Measurements from ENCODE around the gene TRMT2A. TPM values are rescaled to one million over a fixed set of nuclear protein-coding genes. Genes with fewer than 3 reads are reported as not detected.

Gene TRMT2A
- total RNA-seq, 1 experiment from 2014 or later = 47.1 TPM

GRCh38 chr22:20145206-20145831 lies 28.3 kb upstream of the TRMT2A start:
- DNase-seq (ENCODE audit: unreplicated experiment) = no peak
- no TSS peak for BruUV-seq (replicated peaks)
- TF ChIP-seq, protein P1, sequence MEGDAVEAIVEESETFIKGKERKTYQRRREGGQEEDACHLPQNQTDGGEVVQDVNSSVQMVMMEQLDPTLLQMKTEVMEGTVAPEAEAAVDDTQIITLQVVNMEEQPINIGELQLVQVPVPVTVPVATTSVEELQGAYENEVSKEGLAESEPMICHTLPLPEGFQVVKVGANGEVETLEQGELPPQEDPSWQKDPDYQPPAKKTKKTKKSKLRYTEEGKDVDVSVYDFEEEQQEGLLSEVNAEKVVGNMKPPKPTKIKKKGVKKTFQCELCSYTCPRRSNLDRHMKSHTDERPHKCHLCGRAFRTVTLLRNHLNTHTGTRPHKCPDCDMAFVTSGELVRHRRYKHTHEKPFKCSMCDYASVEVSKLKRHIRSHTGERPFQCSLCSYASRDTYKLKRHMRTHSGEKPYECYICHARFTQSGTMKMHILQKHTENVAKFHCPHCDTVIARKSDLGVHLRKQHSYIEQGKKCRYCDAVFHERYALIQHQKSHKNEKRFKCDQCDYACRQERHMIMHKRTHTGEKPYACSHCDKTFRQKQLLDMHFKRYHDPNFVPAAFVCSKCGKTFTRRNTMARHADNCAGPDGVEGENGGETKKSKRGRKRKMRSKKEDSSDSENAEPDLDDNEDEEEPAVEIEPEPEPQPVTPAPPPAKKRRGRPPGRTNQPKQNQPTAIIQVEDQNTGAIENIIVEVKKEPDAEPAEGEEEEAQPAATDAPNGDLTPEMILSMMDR (IDR thresholded peaks at IDR 0.05; ENCODE audit: unreplicated experiment) = no peak
- H3K4me1 Mint-ChIP-seq (ENCODE audit: insufficient read depth, unreplicated experiment) = no peaks in the 10 kb centered on the region
- no peaks in the 10 kb centered on the region for H3K9me3 Mint-ChIP-seq (ENCODE audit: unreplicated experiment)
- ChIA-PET POLR2A (no interaction called here), CTCF (no interaction called here)
- no peaks in the 10 kb centered on the region for H3K27me3 Mint-ChIP-seq (ENCODE audit: insufficient read depth, unreplicated experiment)
- H3K36me3 Mint-ChIP-seq (ENCODE audit: insufficient read depth, unreplicated experiment) = peaks cover 6% of the 10 kb centered on the region
- no peak overlapping the region for H3K4me3 Mint-ChIP-seq (ENCODE audit: unreplicated experiment)
- H3K27ac Mint-ChIP-seq (ENCODE audit: low read depth, unreplicated experiment) = no peak overlapping the region
- intact Hi-C loops (cut with micrococcal nuclease) = no loop called here

DNA sequence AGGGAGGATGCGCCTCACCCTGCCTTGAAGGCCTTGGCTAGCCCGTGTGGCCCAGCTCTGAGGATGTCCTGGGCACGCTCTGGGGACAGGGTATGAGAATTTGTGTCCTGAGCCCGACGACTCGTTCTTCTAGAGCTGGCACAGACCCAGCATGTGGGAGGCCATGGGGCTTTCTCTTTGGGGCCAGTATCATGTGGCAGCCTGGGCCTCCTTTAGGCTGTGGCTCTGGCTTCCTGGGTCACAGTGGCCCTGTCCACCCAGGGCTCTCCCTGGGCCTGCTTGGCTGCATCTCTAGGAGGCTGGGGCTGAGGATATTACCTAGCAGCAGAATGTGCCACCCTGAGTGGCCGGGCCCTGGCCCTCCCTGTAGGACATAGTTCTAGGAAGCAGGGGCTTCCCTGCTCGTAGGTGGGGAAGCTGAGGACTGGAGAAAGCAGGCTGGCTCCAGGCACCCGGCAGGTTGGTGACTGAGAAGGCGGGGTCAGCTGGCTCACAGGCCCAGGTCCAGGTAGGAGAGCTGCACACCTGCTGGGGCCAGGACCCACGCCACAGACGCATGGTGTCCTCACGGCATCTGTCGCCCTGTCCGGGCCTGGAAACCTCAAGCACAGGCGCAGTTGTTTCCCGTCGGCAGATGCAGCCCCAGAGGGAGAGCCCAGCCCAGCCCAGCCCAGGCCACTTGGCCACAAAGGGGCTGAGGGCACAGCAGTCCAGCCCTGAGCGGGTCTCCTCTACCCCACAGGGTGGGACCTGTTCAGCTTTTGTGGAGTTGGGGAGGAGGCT lies 27.0 kb upstream of the TRMT2A start:
- no peak overlapping the region for H3K4me3 Mint-ChIP-seq (ENCODE audit: unreplicated experiment)
- intact Hi-C loops (cut with micrococcal nuclease) = no loop called here

DNA sequence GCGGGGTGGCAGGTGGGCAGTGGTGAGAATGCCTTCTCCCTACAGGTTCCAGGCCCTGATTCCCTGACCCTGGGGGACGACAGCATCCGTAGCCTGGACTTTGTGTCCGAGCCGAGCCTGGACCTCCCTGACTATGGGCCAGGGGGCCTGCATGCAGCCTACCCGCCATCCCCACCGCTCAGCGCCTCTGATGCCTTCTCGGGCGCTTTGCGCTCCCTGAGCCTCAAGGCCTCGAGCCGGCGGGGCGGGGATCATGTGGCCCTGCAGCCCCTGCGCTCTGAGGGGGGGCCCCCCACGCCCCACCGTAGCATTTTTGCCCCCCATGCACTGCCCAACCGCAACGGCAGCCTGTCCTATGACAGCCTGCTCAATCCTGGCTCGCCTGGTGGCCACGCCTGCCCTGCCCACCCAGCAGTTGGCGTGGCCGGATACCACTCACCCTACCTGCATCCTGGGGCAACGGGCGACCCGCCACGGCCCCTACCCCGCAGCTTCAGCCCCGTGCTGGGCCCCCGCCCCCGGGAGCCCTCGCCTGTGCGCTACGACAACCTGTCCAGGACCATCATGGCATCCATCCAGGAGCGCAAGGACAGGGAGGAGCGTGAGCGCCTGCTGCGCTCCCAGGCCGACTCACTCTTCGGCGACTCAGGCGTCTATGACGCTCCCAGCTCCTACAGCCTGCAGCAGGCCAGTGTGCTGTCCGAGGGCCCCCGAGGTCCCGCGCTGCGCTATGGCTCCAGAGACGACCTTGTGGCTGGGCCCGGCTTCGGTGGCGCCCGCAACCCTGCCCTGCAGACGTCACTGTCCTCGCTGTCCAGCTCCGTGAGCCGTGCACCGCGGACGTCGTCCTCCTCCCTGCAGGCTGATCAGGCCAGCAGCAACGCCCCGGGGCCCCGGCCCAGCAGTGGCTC lies 25.9 kb upstream of the TRMT2A start:
- no peak overlapping the region for H3K4me3 Mint-ChIP-seq (ENCODE audit: unreplicated experiment)
- intact Hi-C loops (cut with micrococcal nuclease) = no loop called here
- no peak for DNase-seq (ENCODE audit: unreplicated experiment)
- H3K9me3 Mint-ChIP-seq (ENCODE audit: unreplicated experiment) = no peaks in the 10 kb centered on the region
- TF ChIP-seq, protein P1 (IDR thresholded peaks at IDR 0.05; ENCODE audit: unreplicated experiment) = no peak
- H3K27me3 Mint-ChIP-seq (ENCODE audit: insufficient read depth, unreplicated experiment) = no peaks in the 10 kb centered on the region
- no peaks in the 10 kb centered on the region for H3K4me1 Mint-ChIP-seq (ENCODE audit: insufficient read depth, unreplicated experiment)
- CTCF ChIA-PET = no interaction called here
- BruUV-seq (replicated peaks) = no TSS peak
- H3K36me3 Mint-ChIP-seq (ENCODE audit: insufficient read depth, unreplicated experiment) = peaks cover 13% of the 10 kb centered on the region
- POLR2A ChIA-PET = no interaction called here
- no peak overlapping the region for H3K27ac Mint-ChIP-seq (ENCODE audit: low read depth, unreplicated experiment)

More for the DNA sequence above, 27.0 kb upstream of the TRMT2A start:
- Mint-ChIP-seq H3K9me3 (ENCODE audit: unreplicated experiment) (no peaks in the 10 kb centered on the region), H3K27me3 (ENCODE audit: insufficient read depth, unreplicated experiment) (no peaks in the 10 kb centered on the region), H3K4me1 (ENCODE audit: insufficient read depth, unreplicated experiment) (no peaks in the 10 kb centered on the region), H3K27ac (ENCODE audit: low read depth, unreplicated experiment) (no peak overlapping the region), H3K36me3 (ENCODE audit: insufficient read depth, unreplicated experiment) (peaks cover 13% of the 10 kb centered on the region)
- no peak for DNase-seq (ENCODE audit: unreplicated experiment)
- ChIA-PET POLR2A (no interaction called here), CTCF (no interaction called here)
- TF ChIP-seq, protein P1 (IDR thresholded peaks at IDR 0.05; ENCODE audit: unreplicated experiment) = no peak
- no TSS peak for BruUV-seq (replicated peaks)
